H1 (cell line): ENCODE measurements around the gene USP30. TPM values are rescaled to one million over a fixed set of nuclear protein-coding genes. Genes with fewer than 3 reads are reported as not detected.

Experiments
- SIRT6 ChIP-seq: IDR thresholded peaks from one replicate; pipeline ENCODE4 v1.7.1; 2012; ENCODE audit warnings: low read length, inconsistent platforms
- polyA plus RNA-seq, 7 experiments: library from polyadenylated mRNA; depleted of rRNA in 3 of 7; stranded (reverse) in 5 of 7; unstranded in 2 of 7; fragments of >200 nt in 5 of 7; fragments of 200-250 nt in 2 of 7; gene quantifications; 1 replicate in 5 of 7; 2 replicates in 1 of 7; 4 replicates in 1 of 7; pipeline versions ENCODE4 v1.2.1 to v1.2.3, GENCODE V29; 2011 to 2013; ENCODE audit warnings: missing spikeins in 2 of 7, mixed read lengths in 2 of 7
- total RNA-seq: library from RNA; stranded (reverse); fragmentation: NEBNext Ultra II Directional; extraction: Animal tissue kit (Norgen Biotek cat#: 25700); gene quantifications from 2 replicates; pipeline ENCODE4 v1.2.1, GENCODE V29; 2021

The USP30 gene
- total and polyA plus RNA-seq, 2 of the 8 experiments (the other 6 are each of a cell fraction or from before 2014, with no cell fraction given): 7.0 to 12.2 TPM

- no peak for TF ChIP-seq SIRT6
Observed at GRCh38 chr12:109084425-109084824, 32.0 kb downstream of the USP30 start (continued).
